ENCODE data around the gene CSPG5. TPM values are rescaled to one million over a fixed set of nuclear protein-coding genes. Genes with fewer than 3 reads are reported as not detected.

Gene CSPG5
- total RNA-seq, 1 experiment from 2014 or later = 5.7 TPM

GRCh38 chr3:47622671-47623461, 44.2 kb upstream of the CSPG5 start:
- no peaks in the 10 kb centered on the region for H3K27me3 Mint-ChIP-seq (ENCODE audit: low read depth)
- Histone ChIP-seq H3K4me1 (ENCODE audit: insufficient read depth, low read length) (no peaks in the 10 kb centered on the region), H3K4ac (ENCODE audit: low read depth, low read length) (no peak overlapping the region), H2BK120ac (ENCODE audit: low read depth, low read length, poor library complexity, severe bottlenecking) (no peak overlapping the region), H3T11ph (ENCODE audit: low read length) (no peak overlapping the region), H3K27ac (ENCODE audit: insufficient read length, low read depth, low read length) (no peak overlapping the region), H3K18ac (ENCODE audit: insufficient read length, low read depth, low read length) (no peak overlapping the region), H4K20me1 (ENCODE audit: control insufficient read depth, insufficient read depth, insufficient read length) (no peaks in the 10 kb centered on the region), H2BK5ac (ENCODE audit: insufficient read length, low read length) (no peak overlapping the region), H2BK20ac (ENCODE audit: low read depth, low read length, poor library complexity, severe bottlenecking) (no peak overlapping the region), H3K27me3 (ENCODE audit: insufficient read depth, low read length) (no peaks in the 10 kb centered on the region), H3K23ac (ENCODE audit: insufficient read length, low read depth, low read length) (no peak overlapping the region), H3K23me2 (ENCODE audit: insufficient read length, low read depth, low read length, poor library complexity, severe bottlenecking) (no peaks in the 10 kb centered on the region), H3K9me3 (ENCODE audit: control insufficient read depth, low read depth, low read length) (no peaks in the 10 kb centered on the region), H3K9ac (ENCODE audit: extremely low read depth, insufficient read length, low read length) (no peak overlapping the region), H4K8ac (replicated peaks; ENCODE audit: insufficient read length, low read depth, low read length) (no peak overlapping the region), H4K5ac (ENCODE audit: insufficient read length, low read depth, low read length) (no peak overlapping the region), H2AFZ (ENCODE audit: low read length) (no peak overlapping the region), H3K56ac (ENCODE audit: insufficient read length, low read depth, low read length) (no peak overlapping the region), H2BK15ac (ENCODE audit: low read depth, low read length) (no peak overlapping the region), H2AK5ac (ENCODE audit: insufficient read length, low read length) (no peak overlapping the region), H4K91ac (ENCODE audit: insufficient read length, low read depth, low read length) (no peak overlapping the region), H2BK12ac (ENCODE audit: insufficient read length, low read depth, low read length) (no peak overlapping the region), H3K79me1 (ENCODE audit: insufficient read depth, low read depth, low read length, poor library complexity, severe bottlenecking) (no peaks in the 10 kb centered on the region), H3K79me2 (ENCODE audit: insufficient read depth, low read length) (no peaks in the 10 kb centered on the region), H3K4me2 (ENCODE audit: insufficient read depth, insufficient read length, low read length) (no peak overlapping the region), H3K14ac (ENCODE audit: insufficient read depth, low read length) (no peak overlapping the region)
- TF ChIP-seq CTCF (conservative IDR thresholded peaks at IDR 0.05) = no peak
- DNase-seq = no peak
- H3K9me3 Mint-ChIP-seq = no peaks in the 10 kb centered on the region
- H3K36me3 Mint-ChIP-seq (ENCODE audit: insufficient read depth in 1 of 3, low read depth in 3 of 3) = peaks cover 34 to 85% (median 79%) of the 10 kb centered on the region in 3 experiments; a peak in 6 of 7 replicates
- H3K4me3 Mint-ChIP-seq = no peak overlapping the region
- H3K4me1 Mint-ChIP-seq = no peaks in the 10 kb centered on the region
- no peak overlapping the region for H3K27ac Mint-ChIP-seq
- WGBS (ENCODE audit: extremely low coverage, insufficient read length, low lambda C conversion rate) = no CpG with 5 or more reads among the region's 3 CpGs
